ENCODE measurements around the gene STARD10. TPM values are rescaled to one million over a fixed set of nuclear protein-coding genes. Genes with fewer than 3 reads are reported as not detected.

The STARD10 gene
- total RNA-seq, 1 donor from 2014 or later: 38.4 TPM

- no peaks in the 10 kb centered on the region for H3K27me3 ChIP-seq (ENCODE audit: insufficient read depth, low read length)
- no peaks in the 10 kb centered on the region for H3K9me3 Mint-ChIP-seq (ENCODE audit: unreplicated experiment)
- FAIRE-seq: no peak
- no peaks in the 10 kb centered on the region for H3K36me3 ChIP-seq (ENCODE audit: insufficient read depth, low read length)
- DNase-seq (ENCODE audit: low read depth): no peak
- TF ChIP-seq CTCF (IDR thresholded peaks at IDR 0.05; ENCODE audit: insufficient read depth, low read depth, low read length) (no peak), EZH2 (IDR thresholded peaks at IDR 0.05; ENCODE audit: insufficient read depth, low read length) (no peak)
- H3K27me3 Mint-ChIP-seq (ENCODE audit: low read depth, unreplicated experiment): peaks cover 3% of the 10 kb centered on the region
- peaks cover 25% of the 10 kb centered on the region for H3K4me1 Mint-ChIP-seq (ENCODE audit: low read depth, unreplicated experiment)
- peaks cover 14% of the 10 kb centered on the region for H3K36me3 Mint-ChIP-seq (ENCODE audit: low read depth, unreplicated experiment)
- H3K4me2 ChIP-seq (ENCODE audit: low read length): no peak overlapping the region
- no peak overlapping the region for H3K27ac ChIP-seq (ENCODE audit: low read depth, low read length)
- no peaks in the 10 kb centered on the region for H3K9me3 ChIP-seq (ENCODE audit: insufficient read depth, low read depth, low read length)
- no peak overlapping the region for H3K4me3 Mint-ChIP-seq (ENCODE audit: unreplicated experiment)
- H3K4me1 ChIP-seq (ENCODE audit: insufficient read depth, low read length): peaks cover 10% of the 10 kb centered on the region
- no peak overlapping the region for H2AFZ ChIP-seq (ENCODE audit: low read depth, low read length)
- H3K27ac Mint-ChIP-seq (ENCODE audit: unreplicated experiment): no peak overlapping the region
- H3K9ac ChIP-seq (ENCODE audit: low read length): no peak overlapping the region
- H3K79me2 ChIP-seq (ENCODE audit: insufficient read depth, low read length): peaks cover 31% of the 10 kb centered on the region
- H4K20me1 ChIP-seq (ENCODE audit: insufficient read depth, low read length): peaks cover 65% of the 10 kb centered on the region
- H3K4me3 ChIP-seq (ENCODE audit: insufficient read depth, low read depth, low read length): no peak overlapping the region
These were observed 47.8 kb downstream of the STARD10 start for GRCh38 chr11:72745925-72746550.

GRCh38 chr11:72745511-72745910 is 48.3 kb downstream of the STARD10 start:
- H3K36me3 ChIP-seq (ENCODE audit: insufficient read depth, low read length): no peaks in the 10 kb centered on the region
- TF ChIP-seq EZH2 (IDR thresholded peaks at IDR 0.05; ENCODE audit: insufficient read depth, low read length): no peak
- TF ChIP-seq CTCF (IDR thresholded peaks at IDR 0.05; ENCODE audit: insufficient read depth, low read depth, low read length): no peak
- peaks cover 13% of the 10 kb centered on the region for H3K4me1 ChIP-seq (ENCODE audit: insufficient read depth, low read length)
- Mint-ChIP-seq H3K9me3 (ENCODE audit: unreplicated experiment) (no peaks in the 10 kb centered on the region), H3K27ac (ENCODE audit: unreplicated experiment) (no peak overlapping the region), H3K27me3 (ENCODE audit: low read depth, unreplicated experiment) (peaks cover 3% of the 10 kb centered on the region), H3K4me3 (ENCODE audit: unreplicated experiment) (no peak overlapping the region), H3K36me3 (ENCODE audit: low read depth, unreplicated experiment) (peaks cover 14% of the 10 kb centered on the region), H3K4me1 (ENCODE audit: low read depth, unreplicated experiment) (peaks cover 27% of the 10 kb centered on the region)
- no peak overlapping the region for H2AFZ ChIP-seq (ENCODE audit: low read depth, low read length)
- peaks cover 26% of the 10 kb centered on the region for H3K79me2 ChIP-seq (ENCODE audit: insufficient read depth, low read length)
- no peak overlapping the region for H3K27ac ChIP-seq (ENCODE audit: low read depth, low read length)
- DNase-seq (ENCODE audit: low read depth) (no peak), FAIRE-seq (no peak)
- H3K9me3 ChIP-seq (ENCODE audit: insufficient read depth, low read depth, low read length): no peaks in the 10 kb centered on the region
- no peak overlapping the region for H3K9ac ChIP-seq (ENCODE audit: low read length)
- no peak overlapping the region for H3K4me2 ChIP-seq (ENCODE audit: low read length)
- no peak overlapping the region for H3K4me3 ChIP-seq (ENCODE audit: insufficient read depth, low read depth, low read length)
- no peaks in the 10 kb centered on the region for H3K27me3 ChIP-seq (ENCODE audit: insufficient read depth, low read length)
- peaks cover 65% of the 10 kb centered on the region for H4K20me1 ChIP-seq (ENCODE audit: insufficient read depth, low read length)

- Histone ChIP-seq H4K20me1 (ENCODE audit: insufficient read depth, low read length) (peaks cover 67% of the 10 kb centered on the region), H3K4me3 (ENCODE audit: insufficient read depth, low read depth, low read length) (no peak overlapping the region), H3K9me3 (ENCODE audit: insufficient read depth, low read depth, low read length) (no peaks in the 10 kb centered on the region), H2AFZ (ENCODE audit: low read depth, low read length) (no peak overlapping the region), H3K79me2 (ENCODE audit: insufficient read depth, low read length) (peaks cover 29% of the 10 kb centered on the region), H3K9ac (ENCODE audit: low read length) (no peak overlapping the region), H3K27me3 (ENCODE audit: insufficient read depth, low read length) (no peaks in the 10 kb centered on the region), H3K27ac (ENCODE audit: low read depth, low read length) (no peak overlapping the region), H3K4me2 (ENCODE audit: low read length) (no peak overlapping the region), H3K36me3 (ENCODE audit: insufficient read depth, low read length) (no peaks in the 10 kb centered on the region), H3K4me1 (ENCODE audit: insufficient read depth, low read length) (peaks cover 19% of the 10 kb centered on the region)
- H3K9me3 Mint-ChIP-seq (ENCODE audit: unreplicated experiment): no peaks in the 10 kb centered on the region
- H3K36me3 Mint-ChIP-seq (ENCODE audit: low read depth, unreplicated experiment): peaks cover 14% of the 10 kb centered on the region
- H3K4me1 Mint-ChIP-seq (ENCODE audit: low read depth, unreplicated experiment): peaks cover 32% of the 10 kb centered on the region
- no peak overlapping the region for H3K4me3 Mint-ChIP-seq (ENCODE audit: unreplicated experiment)
- no peak overlapping the region for H3K27ac Mint-ChIP-seq (ENCODE audit: unreplicated experiment)
- TF ChIP-seq EZH2 (IDR thresholded peaks at IDR 0.05; ENCODE audit: insufficient read depth, low read length): no peak
- TF ChIP-seq CTCF (IDR thresholded peaks at IDR 0.05; ENCODE audit: insufficient read depth, low read depth, low read length): no peak
- DNase-seq (ENCODE audit: low read depth) (no peak), FAIRE-seq (no peak)
- H3K27me3 Mint-ChIP-seq (ENCODE audit: low read depth, unreplicated experiment): peaks cover 3% of the 10 kb centered on the region
These were observed 49.4 kb downstream of the STARD10 start for GRCh38 chr11:72744474-72744873.

Measured in astrocyte (in vitro differentiated cells and primary cell).